Pancreas (tissue), 10 donors: ENCODE results near the gene EYA4. TPM values are rescaled to one million over a fixed set of nuclear protein-coding genes. Genes with fewer than 3 reads are reported as not detected.

Experiments used
- ATAC-seq, 4 donors: fragments of 200-7000 bp; cut with Tn5 transposase; one replicate each; pipeline versions ENCODE4 v1.8.0 to v1.9.1; 2020; ENCODE audit warnings: mild to moderate bottlenecking in 4 of 4, moderate library complexity in 4 of 4
- DNase-seq, 6 donors: peaks; one replicate each; pipeline ENCODE4 v3.0.0-alpha.2; 2020
- FAIRE-seq: peaks from 2 replicates; lab custom pipeline; 2012; peaks lifted over from hg19 to GRCh38; lab: Jason Lieb, UNC
- H3K27ac ChIP-seq, 4 donors: fragments of 200-600 bp; sonication (generic); 1 replicate in 3 of 4; 2 replicates in 1 of 4; pipeline versions ENCODE4 v1.5.0 to v1.8.0; 2020
- H3K27me3 ChIP-seq, 4 donors: fragments of 200-600 bp; one replicate each; pipeline ENCODE4 v1.8.0; 2021
- H3K36me3 ChIP-seq, 3 donors: fragments of 200-600 bp; sonication (generic) in 1 of 3; one replicate each; pipeline versions ENCODE4 v1.5.0 to v1.8.0; 2020 to 2021
- H3K4me1 ChIP-seq, 3 donors: fragments of 200-600 bp; one replicate each; pipeline ENCODE4 v1.8.0; 2021
- H3K4me3 ChIP-seq, 4 donors: fragments of 200-600 bp; sonication (generic) in 2 of 4; one replicate each; pipeline versions ENCODE4 v1.5.0 to v1.8.0; 2020 to 2021
- H3K9me3 ChIP-seq, 4 donors: fragments of 200-600 bp; one replicate each; pipeline ENCODE4 v1.8.0; 2021
- WGBS, 2 donors: extraction: QIAGEN DNeasy Blood & Tissue Kit; methylation state at CpG; one replicate each; pipeline ENCODE4 v1.1.7; 2013; 5-methylcytosine and 5-hydroxymethylcytosine counted together
- intact Hi-C, 3 donors: fragments of 100-400 bp; cut with DNase I; formaldehyde crosslinking; loops; one replicate each; pipeline versions ENCODE4 v1.11.1 to v1.14.2; 2022
- polyA plus RNA-seq, 2 donors: library from polyadenylated mRNA; stranded (reverse); fragments of 200-250 nt; gene quantifications; one replicate each; pipeline ENCODE4 v1.2.3, GENCODE V29; 2013
- total RNA-seq, 6 donors: library from RNA; stranded (reverse); fragmentation: NEBNext Ultra II Directional in 4 of 6; extraction: Animal tissue kit (Norgen Biotek cat#: 25700) in 4 of 6; gene quantifications; one replicate each; pipeline versions ENCODE4 v1.2.1 to v1.2.4, GENCODE V29; 2021 to 2023
- TF ChIP-seq, protein P1 (sequence below), 4 donors: fragments of 200-600 bp; sonication (generic) in 3 of 4; IDR thresholded peaks; one replicate each; pipeline versions ENCODE4 v1.5.0 to v1.8.0; 2021; ENCODE audit warnings: antibody characterized with exemption in 4 of 4
- donor health status: healthy with polysubstance abuse.
- donor health status: DM: no; HTN: no; CAD: no; lungs with moderate emphysema.
- donor health status: DM: no; HTN: no; CAD: no.
- donor health status: control.
- donor health status: control.
- donor health status: Bipolar disorder and iron deficiency.
- donor health status: DM: yes; HTN: yes; CAD: no.
- donor health status: DM: no; HTN: no; CAD: no.
- donor health status: DM: no; HTN: no; CAD: no.
- donor health status: DM: yes; HTN: yes; CAD: no.

Gene EYA4
- total and polyA plus RNA-seq, 8 donors: 0.08 to 1.3 (median 0.19) TPM

DNA sequence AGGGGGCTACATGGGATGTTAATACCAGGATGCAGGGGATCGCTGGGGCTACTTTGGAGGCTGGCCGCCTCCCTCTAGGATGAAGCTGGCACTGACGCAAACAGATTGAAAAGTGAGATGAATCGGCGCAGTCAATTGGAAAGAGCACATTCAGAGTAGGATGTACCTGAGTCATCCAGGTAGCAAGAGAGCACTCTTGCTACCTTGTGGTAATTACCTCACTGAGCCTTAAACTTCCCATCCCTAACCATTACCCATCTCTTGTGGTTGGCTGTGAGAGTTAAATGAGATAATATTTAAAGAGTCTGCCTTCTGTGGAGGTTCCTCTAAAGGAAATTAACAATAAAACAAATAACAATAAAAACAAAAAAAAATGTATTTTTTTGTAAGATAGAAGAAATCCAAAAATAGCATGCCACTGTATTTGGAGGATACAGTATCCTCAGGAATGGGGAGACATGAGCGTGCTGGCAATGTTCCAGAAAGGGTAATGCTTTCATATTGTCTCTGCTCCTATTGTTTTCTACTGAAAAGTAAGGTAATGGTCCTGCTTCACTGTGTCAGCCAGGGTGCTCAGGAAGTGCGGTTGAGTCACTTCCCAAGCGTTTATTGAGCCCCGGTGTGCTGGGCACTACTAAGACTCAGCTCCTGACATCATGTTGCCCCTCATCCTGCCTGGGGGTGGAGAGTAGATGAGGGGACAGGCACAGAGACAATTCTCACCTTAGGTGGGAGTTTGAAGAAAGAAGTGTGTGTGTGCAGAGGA is 301.1 kb downstream of the EYA4 start:
- Histone ChIP-seq H3K9me3 (no peaks in the 10 kb centered on the region), H3K4me3 (no peak overlapping the region), H3K36me3 (no peaks in the 10 kb centered on the region), H3K4me1 (no peaks in the 10 kb centered on the region), H3K27ac (no peak overlapping the region), H3K27me3 (no peaks in the 10 kb centered on the region)
- ATAC-seq: no peak
- FAIRE-seq: no peak
- TF ChIP-seq, protein P1, sequence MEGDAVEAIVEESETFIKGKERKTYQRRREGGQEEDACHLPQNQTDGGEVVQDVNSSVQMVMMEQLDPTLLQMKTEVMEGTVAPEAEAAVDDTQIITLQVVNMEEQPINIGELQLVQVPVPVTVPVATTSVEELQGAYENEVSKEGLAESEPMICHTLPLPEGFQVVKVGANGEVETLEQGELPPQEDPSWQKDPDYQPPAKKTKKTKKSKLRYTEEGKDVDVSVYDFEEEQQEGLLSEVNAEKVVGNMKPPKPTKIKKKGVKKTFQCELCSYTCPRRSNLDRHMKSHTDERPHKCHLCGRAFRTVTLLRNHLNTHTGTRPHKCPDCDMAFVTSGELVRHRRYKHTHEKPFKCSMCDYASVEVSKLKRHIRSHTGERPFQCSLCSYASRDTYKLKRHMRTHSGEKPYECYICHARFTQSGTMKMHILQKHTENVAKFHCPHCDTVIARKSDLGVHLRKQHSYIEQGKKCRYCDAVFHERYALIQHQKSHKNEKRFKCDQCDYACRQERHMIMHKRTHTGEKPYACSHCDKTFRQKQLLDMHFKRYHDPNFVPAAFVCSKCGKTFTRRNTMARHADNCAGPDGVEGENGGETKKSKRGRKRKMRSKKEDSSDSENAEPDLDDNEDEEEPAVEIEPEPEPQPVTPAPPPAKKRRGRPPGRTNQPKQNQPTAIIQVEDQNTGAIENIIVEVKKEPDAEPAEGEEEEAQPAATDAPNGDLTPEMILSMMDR (IDR thresholded peaks at IDR 0.05): no peak
- 84 to 92% methylated on average over 9 of the region's 9 CpGs for WGBS, 2 donors
- intact Hi-C loops: no loop called here
- no peak for DNase-seq

DNA sequence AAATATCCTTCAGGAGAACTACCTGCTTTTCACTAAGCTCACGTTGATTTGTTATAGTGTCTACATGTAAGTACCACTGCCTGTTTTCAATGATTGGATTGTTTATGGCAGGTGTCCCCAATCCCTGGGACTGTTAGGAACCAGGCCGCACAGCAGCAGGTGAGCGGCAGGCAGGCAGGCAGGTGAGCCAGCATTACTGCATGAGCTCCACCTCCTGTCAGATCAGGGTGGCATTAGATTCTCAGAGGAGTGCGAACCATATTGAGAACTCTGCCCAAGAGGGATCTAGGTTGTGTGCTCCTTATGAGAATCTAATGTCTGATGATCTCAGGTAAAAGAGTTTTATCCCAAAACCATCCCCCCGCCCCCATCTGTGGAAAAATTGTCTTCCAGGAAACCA is 303.3 kb downstream of the EYA4 start:
- H3K4me1 ChIP-seq: no peaks in the 10 kb centered on the region
- TF ChIP-seq, protein P1 (IDR thresholded peaks at IDR 0.05): no peak
- H3K9me3 ChIP-seq: no peaks in the 10 kb centered on the region
- H3K4me3 ChIP-seq: no peak overlapping the region
- H3K27ac ChIP-seq: no peak overlapping the region
- 89 to 94% methylated on average over 5 of the region's 5 CpGs for WGBS, 2 donors
- H3K36me3 ChIP-seq: no peaks in the 10 kb centered on the region
- no peak for DNase-seq
- ATAC-seq: no peak
- intact Hi-C loops: no loop called here
- no peaks in the 10 kb centered on the region for H3K27me3 ChIP-seq
- FAIRE-seq: no peak

DNA sequence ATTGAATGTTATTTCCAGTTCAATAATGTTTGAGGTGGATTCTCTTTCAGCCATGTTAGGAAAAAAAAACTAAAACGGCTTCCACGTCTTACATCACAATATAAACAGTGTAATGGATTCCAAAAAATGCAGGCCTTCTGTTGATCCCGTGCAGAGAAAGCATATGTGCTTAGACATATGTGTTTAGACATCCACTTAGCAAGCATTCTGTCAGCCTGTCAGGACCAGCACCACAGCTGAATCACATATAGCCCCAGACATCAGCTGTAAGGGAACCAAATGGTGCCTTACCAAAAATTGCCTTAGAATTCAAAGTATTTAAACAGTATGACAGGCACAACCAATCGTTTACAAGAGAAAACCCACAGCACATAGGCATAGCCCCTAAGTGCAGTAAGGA is 304.9 kb downstream of the EYA4 start:
- DNase-seq: no peak
- Histone ChIP-seq H3K4me1 (no peaks in the 10 kb centered on the region), H3K9me3 (no peaks in the 10 kb centered on the region), H3K27me3 (no peaks in the 10 kb centered on the region), H3K36me3 (no peaks in the 10 kb centered on the region), H3K4me3 (no peak overlapping the region), H3K27ac (no peak overlapping the region)
- ATAC-seq: no peak
- FAIRE-seq: no peak
- 46 to 53% methylated on average over 4 of the region's 4 CpGs for WGBS, 2 donors
- TF ChIP-seq, protein P1 (IDR thresholded peaks at IDR 0.05): no peak
- intact Hi-C loops: no loop called here

- intact Hi-C loops: no loop called here
- TF ChIP-seq, protein P1 (IDR thresholded peaks at IDR 0.05): no peak
- H3K4me3 ChIP-seq: no peak overlapping the region
- no peaks in the 10 kb centered on the region for H3K27me3 ChIP-seq
- H3K4me1 ChIP-seq: no peaks in the 10 kb centered on the region
- no peaks in the 10 kb centered on the region for H3K9me3 ChIP-seq
- no peak overlapping the region for H3K27ac ChIP-seq
- no peak for DNase-seq
- WGBS, 2 donors: 75 to 84% methylated on average over 1 of the region's 1 CpG
- no peak for ATAC-seq
- FAIRE-seq: no peak
- H3K36me3 ChIP-seq: no peaks in the 10 kb centered on the region
Observed at GRCh38 chr6:133547136-133547535, 306.0 kb downstream of the EYA4 start.
